IMR-90 (cell line): ENCODE data around the gene GRIK3. TPM values are rescaled to one million over a fixed set of nuclear protein-coding genes. Genes with fewer than 3 reads are reported as not detected.

Source experiments
- ATAC-seq: fragments of 200-7000 bp; cut with Tn5 transposase; 2 replicates; pipeline ENCODE4 v1.9.1; 2020; ENCODE audit warnings: low read depth, mild to moderate bottlenecking, moderate library complexity
- BruUV-seq: library from RNA; stranded (reverse); fragments of 400-500 nt; replicated peaks from 2 replicates; lab custom pipeline; 2021; lab: Mats Ljungman, UMichigan
- CTCF ChIA-PET: fragments of 300-600 bp; formaldehyde crosslinking; extraction: SDS; loops from one replicate; lab custom pipeline; 2021; ENCODE audit warnings: antibody characterized with exemption; lab: Yijun Ruan, JAX
- POLR2A ChIA-PET: fragments of 300-600 bp; sonication (Branson Sonifier 250); formaldehyde crosslinking; loops from one replicate; lab custom pipeline; 2022; ENCODE audit warnings: antibody characterized with exemption; ENCODE audit not compliant: unreplicated experiment; lab: Charles Lee
- DNase-seq: peaks from one replicate; pipeline ENCODE4 v3.0.0; 2013
- H2AFZ ChIP-seq: replicated peaks from 2 replicates; pipeline ENCODE3; 2013; ENCODE audit warnings: low read length, mild to moderate bottlenecking; ENCODE audit not compliant: poor library complexity
- H2AK5ac ChIP-seq: 2 replicates; pipeline ENCODE4 v1.6.1; 2013; ENCODE audit warnings: low read depth, low read length, inconsistent platforms
- H2AK9ac ChIP-seq: replicated peaks from 2 replicates; pipeline ENCODE3; 2013; ENCODE audit warnings: mild to moderate bottlenecking, low read depth, low read length, moderate library complexity; ENCODE audit not compliant: poor library complexity
- H2BK120ac ChIP-seq: 2 replicates; pipeline ENCODE4 v1.6.1; 2013; ENCODE audit warnings: low read depth, low read length, inconsistent platforms
- H2BK15ac ChIP-seq: 3 replicates; pipeline ENCODE4 v1.6.1; 2013; ENCODE audit warnings: low read depth, low read length, inconsistent platforms
- H2BK20ac ChIP-seq: 2 replicates; pipeline ENCODE4 v1.6.1; 2013; ENCODE audit warnings: low read depth, mild to moderate bottlenecking, inconsistent platforms, low read length, moderate library complexity
- H2BK5ac ChIP-seq: 2 replicates; pipeline ENCODE4 v1.6.1; 2013; ENCODE audit warnings: mild to moderate bottlenecking, low read depth, low read length, inconsistent platforms; ENCODE audit not compliant: poor library complexity, severe bottlenecking
- H3K14ac ChIP-seq: replicated peaks from 2 replicates; pipeline ENCODE4 v1.6.1; 2013; ENCODE audit warnings: low read depth, low read length, inconsistent platforms
- H3K18ac ChIP-seq: 2 replicates; pipeline ENCODE4 v1.6.1; 2013; ENCODE audit warnings: low read depth, low read length, control low read depth
- H3K23ac ChIP-seq: 2 replicates; pipeline ENCODE4 v1.6.1; 2013; ENCODE audit warnings: low read depth, low read length, inconsistent platforms
- H3K27ac ChIP-seq: 2 replicates; pipeline ENCODE4 v1.5.1; 2013; ENCODE audit warnings: mild to moderate bottlenecking, control low read depth, low read length; ENCODE audit not compliant: insufficient read depth
- H3K27me3 ChIP-seq: 2 replicates; pipeline ENCODE4 v1.6.1; 2013; ENCODE audit warnings: low read length; ENCODE audit not compliant: control insufficient read depth, insufficient read depth
- H3K36me3 ChIP-seq: 2 replicates; pipeline ENCODE4 v1.6.1; 2013; ENCODE audit warnings: low read length, mixed read lengths; ENCODE audit not compliant: control insufficient read depth, insufficient read depth
- H3K4ac ChIP-seq: 2 replicates; pipeline ENCODE4 v1.6.1; 2013; ENCODE audit warnings: low read depth, low read length, inconsistent platforms
- H3K4me1 ChIP-seq: 2 replicates; pipeline ENCODE4 v1.6.1; 2013; ENCODE audit warnings: low read length, mixed read lengths; ENCODE audit not compliant: control insufficient read depth, insufficient read depth
- H3K4me2 ChIP-seq: 2 replicates; pipeline ENCODE4 v1.6.1; 2013; ENCODE audit warnings: low read depth, mild to moderate bottlenecking, control low read depth, low read length, moderate library complexity
- H3K4me3 ChIP-seq: 2 replicates; pipeline ENCODE4 v1.5.1; 2013; ENCODE audit warnings: low read depth, mild to moderate bottlenecking, control low read depth, low read length, moderate library complexity; ENCODE audit not compliant: insufficient read depth
- H3K56ac ChIP-seq: 2 replicates; pipeline ENCODE4 v1.6.1; 2013; ENCODE audit warnings: low read length, inconsistent platforms; ENCODE audit not compliant: insufficient read depth; ENCODE audit errors: extremely low read depth
- H3K79me1 ChIP-seq, 2 experiments: 2 replicates each; pipeline ENCODE4 v1.6.1; 2013; ENCODE audit warnings: low read length in 2 of 2, inconsistent platforms in 1 of 2, low read depth in 1 of 2
- H3K9ac ChIP-seq: 2 replicates; pipeline ENCODE4 v1.6.1; 2013; ENCODE audit warnings: low read depth, low read length, control low read depth
- H3K9me1 ChIP-seq: 2 replicates; pipeline ENCODE4 v1.6.1; 2013; ENCODE audit warnings: low read length, inconsistent platforms; ENCODE audit not compliant: insufficient read depth
- H3K9me3 ChIP-seq: 2 replicates; pipeline ENCODE4 v1.6.1; 2013; ENCODE audit warnings: low read length; ENCODE audit not compliant: control insufficient read depth, insufficient read depth
- H4K20me1 ChIP-seq: 2 replicates; pipeline ENCODE4 v1.6.1; 2013; ENCODE audit warnings: low read length, inconsistent platforms; ENCODE audit not compliant: insufficient read depth
- H4K5ac ChIP-seq: 2 replicates; pipeline ENCODE4 v1.6.1; 2013; ENCODE audit warnings: mild to moderate bottlenecking, low read depth, low read length, control low read depth
- H4K8ac ChIP-seq, 2 experiments: 2 replicates each; pipeline ENCODE4 v1.6.1; 2013; ENCODE audit warnings: low read depth in 2 of 2, low read length in 2 of 2, control low read depth in 1 of 2, inconsistent platforms in 1 of 2
- H4K91ac ChIP-seq: 2 replicates; pipeline ENCODE4 v1.6.1; 2013; ENCODE audit warnings: low read depth, low read length, inconsistent platforms; ENCODE audit not compliant: insufficient read depth
- RAD21 ChIP-seq: IDR thresholded peaks from 2 replicates; pipeline ENCODE4 v1.6.1; 2012; ENCODE audit warnings: low read length, improper control_type of control experiment
- RFX5 ChIP-seq: IDR thresholded peaks from 2 replicates; pipeline ENCODE4 v1.8.0; 2012; ENCODE audit warnings: low read depth, mild to moderate bottlenecking, low read length, moderate library complexity
- WGBS, 2 experiments: methylation state at CpG; one replicate each; pipeline versions ENCODE4 v1.1.5 to v1.1.7; 2013; ENCODE audit warnings: missing lambda C conversion rate in 2 of 2; ENCODE audit not compliant: insufficient read length in 1 of 2; ENCODE audit errors: extremely low coverage in 2 of 2; 5-methylcytosine and 5-hydroxymethylcytosine counted together
- dilution Hi-C: fragments of 300-500 bp; cut with HindIII; formaldehyde crosslinking; loops from one replicate; pipeline ENCODE4 v1.14.3; 2018; ENCODE audit warnings: low sequenced_read_pairs; ENCODE audit not compliant: unreplicated experiment
- in situ Hi-C: fragments of 300-500 bp; cut with MboI; formaldehyde crosslinking; loops from 3 replicates; pipeline ENCODE4 v1.14.3; 2019; ENCODE audit warnings: low sequenced_read_pairs, inconsistent platforms, mixed read lengths
- intact Hi-C: fragments of 100-400 bp; cut with micrococcal nuclease; formaldehyde crosslinking; loops from 2 replicates; pipeline ENCODE4 v1.10.0; 2022
- polyA plus RNA-seq, 3 experiments: library from polyadenylated mRNA; depleted of rRNA; stranded (reverse); fragments of >200 nt; gene quantifications; 2 replicates each; pipeline ENCODE4 v1.2.3, GENCODE V29; 2012; ENCODE audit warnings: low replicate concordance in 1 of 3
- total RNA-seq: library from RNA; depleted of rRNA; stranded (reverse); fragments of >200 nt; gene quantifications from 2 replicates; pipeline ENCODE4 v1.2.3, GENCODE V29; 2012

GRIK3 gene
- total and polyA plus RNA-seq, 2 of the 4 experiments (the other 2 are of a cell fraction) = not detected

GRCh38 chr1:36752891-36753361 is 281.4 kb downstream of the GRIK3 start:
- H4K91ac ChIP-seq = no peak overlapping the region
- H3K79me1 ChIP-seq = no peaks in the 10 kb centered on the region
- H4K20me1 ChIP-seq = no peaks in the 10 kb centered on the region
- no peak overlapping the region for H2BK15ac ChIP-seq
- H2BK120ac ChIP-seq = no peak overlapping the region
- ATAC-seq = no peak
- dilution Hi-C loops (no loop called here), intact Hi-C loops (no loop called here), in situ Hi-C loops (no loop called here)
- no peak overlapping the region for H2AK5ac ChIP-seq
- no peak overlapping the region for H3K56ac ChIP-seq
- no peak for DNase-seq
- H3K27ac ChIP-seq = no peak overlapping the region
- H3K36me3 ChIP-seq = no peaks in the 10 kb centered on the region
- H3K4me1 ChIP-seq = no peaks in the 10 kb centered on the region
- no peaks in the 10 kb centered on the region; the same call in 1 of the 2 replicates for H3K27me3 ChIP-seq
- no peak overlapping the region for H3K4ac ChIP-seq
- ChIA-PET CTCF (no interaction called here), POLR2A (no interaction called here)
- 40% methylated on average over 1 of the region's 6 CpGs; no CpG with 5 or more reads in 1 of the 2 experiments for WGBS, 2 experiments
- H3K14ac ChIP-seq = no peak overlapping the region
- H3K18ac ChIP-seq = no peak overlapping the region
- no peak for TF ChIP-seq RAD21
- TF ChIP-seq RFX5 = no peak
- no peak overlapping the region for H4K8ac ChIP-seq
- H3K9me3 ChIP-seq = no peaks in the 10 kb centered on the region
- no TSS peak for BruUV-seq
- no peak overlapping the region for H3K4me2 ChIP-seq
- H2BK5ac ChIP-seq = no peak overlapping the region
- no peak overlapping the region for H4K5ac ChIP-seq
- H2AFZ ChIP-seq = no peak overlapping the region
- H3K9me1 ChIP-seq = no peaks in the 10 kb centered on the region
- H2BK20ac ChIP-seq = no peak overlapping the region
- H3K4me3 ChIP-seq = no peak overlapping the region
- H2AK9ac ChIP-seq = no peak overlapping the region
- H3K23ac ChIP-seq = no peak overlapping the region
- H3K9ac ChIP-seq = no peak overlapping the region
